ENCODE measurements around the gene AKAP10. TPM values are rescaled to one million over a fixed set of nuclear protein-coding genes. Genes with fewer than 3 reads are reported as not detected.
"Not testable (repeated sequence)": the region's sequence is repeated elsewhere in the genome, so short reads cannot be mapped to it uniquely, and the experiment has no call there.

AKAP10 gene
- total and polyA plus RNA-seq, 2 donors (not counting 1 experiment from before 2014, with no cell fraction given), result 20.6 to 71.2 TPM

DNA sequence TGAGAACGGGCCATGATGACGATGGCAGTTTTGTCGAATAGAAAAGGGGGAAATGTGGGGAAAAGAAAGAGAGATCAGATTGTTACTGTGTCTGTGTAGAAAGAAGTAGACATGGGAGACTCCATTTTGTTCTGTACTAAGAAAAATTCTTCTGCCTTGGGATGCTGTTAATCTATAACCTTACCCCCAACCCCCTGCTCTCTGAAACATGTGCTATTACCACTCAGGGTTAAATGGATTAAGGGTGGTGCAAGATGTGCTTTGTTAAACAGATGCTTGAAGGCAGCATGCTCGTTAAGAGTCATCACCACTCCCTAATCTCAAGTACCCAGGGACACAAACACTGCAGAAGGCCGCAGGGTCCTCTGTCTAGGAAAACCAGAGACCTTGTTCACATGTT is 26.2 kb downstream of the AKAP10 start:
- intact Hi-C loops (cut with micrococcal nuclease); H3K27ac Mint-ChIP-seq; DNase-seq; POLR2A ChIA-PET; H3K4me3 ChIP-seq (ENCODE audit: control extremely low read depth in 1 of 5, extremely low read depth in 1 of 5, insufficient read depth in 1 of 5, low read depth in 2 of 5, low read length in 4 of 5); H3K4me2 ChIP-seq (replicated peaks; ENCODE audit: low read depth, low read length, poor library complexity, severe bottlenecking); H3K4me1 ChIP-seq (ENCODE audit: control insufficient read depth in 2 of 2, insufficient read depth in 2 of 2, low read length in 2 of 2); H3K27me3 Mint-ChIP-seq; H3K9me3 Mint-ChIP-seq (ENCODE audit: insufficient read depth); CTCF ChIA-PET; H3K9ac ChIP-seq (ENCODE audit: low read length); H3K27me3 ChIP-seq (replicated peaks in 1 of 4; ENCODE audit: control extremely low read depth in 1 of 4, control insufficient read depth in 3 of 4, insufficient read depth in 4 of 4, low read length in 3 of 4); H3K4me3 Mint-ChIP-seq; H3K9me3 ChIP-seq (ENCODE audit: control extremely low read depth in 1 of 3, control insufficient read depth in 2 of 3, insufficient read depth in 1 of 3, low read length in 2 of 3); ATAC-seq (ENCODE audit: low read depth); H3K27ac ChIP-seq (ENCODE audit: low read length in 2 of 2); H2AFZ ChIP-seq (ENCODE audit: insufficient read depth, low read depth, low read length, poor library complexity, severe bottlenecking): not testable (repeated sequence)
- Histone ChIP-seq H3K36me3 (replicated peaks in 1 of 2; ENCODE audit: control extremely low read depth in 1 of 2, control insufficient read depth in 1 of 2, extremely low read depth in 1 of 2, insufficient read depth in 2 of 2, low read length in 1 of 2) (peaks cover 6 to 36% of the 10 kb centered on the region in 2 experiments), H3K79me2 (ENCODE audit: control insufficient read depth, insufficient read depth, low read length) (peaks cover 82% of the 10 kb centered on the region), H4K20me1 (ENCODE audit: control insufficient read depth, insufficient read depth, low read length, poor library complexity, severe bottlenecking) (peaks cover 68% of the 10 kb centered on the region)
- peaks cover 33% of the 10 kb centered on the region for H3K4me1 Mint-ChIP-seq
- WGBS (ENCODE audit: insufficient coverage), result no CpG with 5 or more reads among the region's 5 CpGs

DNA sequence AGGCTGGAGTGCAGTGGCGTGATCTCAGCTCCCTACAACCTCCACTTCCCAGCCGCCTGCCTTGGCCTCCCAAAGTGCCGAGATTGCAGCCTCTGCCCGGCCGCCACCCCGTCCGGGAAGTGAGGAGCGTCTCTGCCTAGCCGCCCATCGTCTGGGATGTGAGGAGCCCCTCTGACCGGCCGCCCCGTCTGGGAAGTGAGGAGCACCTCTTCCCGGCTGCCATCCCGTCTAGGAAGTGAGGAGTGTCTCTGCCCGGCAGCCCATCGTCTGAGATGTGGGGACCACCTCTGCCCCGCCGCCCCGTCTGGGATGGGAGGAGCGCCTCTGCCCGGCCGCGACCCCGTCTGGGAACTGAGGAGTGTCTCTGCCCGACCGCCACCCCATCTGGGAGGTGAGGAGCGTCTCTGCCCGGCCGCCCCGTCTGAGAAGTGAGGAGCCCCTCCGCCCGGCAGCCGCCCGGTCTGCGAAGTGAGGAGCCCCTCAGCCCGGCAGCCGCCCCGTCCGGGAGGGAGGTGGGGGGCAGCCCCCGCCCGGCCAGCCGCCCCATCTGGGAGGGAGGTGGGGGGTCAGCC is 26.9 kb downstream of the AKAP10 start:
- H3K4me3 ChIP-seq (ENCODE audit: control extremely low read depth in 1 of 5, extremely low read depth in 1 of 5, insufficient read depth in 1 of 5, low read depth in 2 of 5, low read length in 4 of 5); H2AFZ ChIP-seq (ENCODE audit: insufficient read depth, low read depth, low read length, poor library complexity, severe bottlenecking); CTCF ChIA-PET; H3K27me3 ChIP-seq (replicated peaks in 1 of 4; ENCODE audit: control extremely low read depth in 1 of 4, control insufficient read depth in 3 of 4, insufficient read depth in 4 of 4, low read length in 3 of 4); DNase-seq; H3K4me2 ChIP-seq (replicated peaks; ENCODE audit: low read depth, low read length, poor library complexity, severe bottlenecking); H3K4me3 Mint-ChIP-seq; H3K9ac ChIP-seq (ENCODE audit: low read length); H3K4me1 ChIP-seq (ENCODE audit: control insufficient read depth in 2 of 2, insufficient read depth in 2 of 2, low read length in 2 of 2); ATAC-seq (ENCODE audit: low read depth); H3K27ac Mint-ChIP-seq; POLR2A ChIA-PET; H3K27ac ChIP-seq (ENCODE audit: low read length in 2 of 2); H3K9me3 ChIP-seq (ENCODE audit: control extremely low read depth in 1 of 3, control insufficient read depth in 2 of 3, insufficient read depth in 1 of 3, low read length in 2 of 3); intact Hi-C loops (cut with micrococcal nuclease); H3K27me3 Mint-ChIP-seq; H3K9me3 Mint-ChIP-seq (ENCODE audit: insufficient read depth): not testable (repeated sequence)
- Histone ChIP-seq H3K36me3 (replicated peaks in 1 of 2; ENCODE audit: control extremely low read depth in 1 of 2, control insufficient read depth in 1 of 2, extremely low read depth in 1 of 2, insufficient read depth in 2 of 2, low read length in 1 of 2) (peaks cover 6 to 32% of the 10 kb centered on the region in 2 experiments), H4K20me1 (ENCODE audit: control insufficient read depth, insufficient read depth, low read length, poor library complexity, severe bottlenecking) (peaks cover 63% of the 10 kb centered on the region), H3K79me2 (ENCODE audit: control insufficient read depth, insufficient read depth, low read length) (peaks cover 75% of the 10 kb centered on the region)
- 95% methylated on average over 11 of the region's 43 CpGs for WGBS (ENCODE audit: insufficient coverage)
- peaks cover 28% of the 10 kb centered on the region for H3K4me1 Mint-ChIP-seq

Measured in B cell (primary cell).